NCI-H69 (cell line): ENCODE data around the gene C1orf185.
"Not testable (repeated sequence)": the region's sequence is repeated elsewhere in the genome, so short reads cannot be mapped to it uniquely, and the experiment has no call there.

ENCODE experiments used
- DNase-seq: peaks from one replicate; lab custom pipeline; 2025; lab: John Stamatoyannopoulos, UW

Gene C1orf185

DNA sequence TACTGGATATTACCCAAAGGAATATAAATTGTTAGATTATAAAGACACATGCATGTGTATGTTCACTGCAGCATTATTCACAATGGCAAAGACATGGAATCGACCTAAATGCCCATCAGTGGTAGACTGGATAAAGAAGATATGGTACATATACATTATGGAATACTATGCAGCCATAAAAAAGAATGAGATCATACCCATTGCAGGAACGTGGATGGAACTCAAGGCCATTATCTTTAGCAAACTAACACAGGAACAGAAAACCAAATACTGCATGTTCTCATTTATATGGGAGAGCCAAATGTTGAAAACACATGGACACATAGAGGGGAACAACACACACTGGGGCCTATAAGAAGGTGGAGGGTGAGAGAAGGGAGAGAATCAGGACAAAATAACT lies 35.7 kb downstream of the C1orf185 start:
- DNase-seq, result not testable (repeated sequence)

DNA sequence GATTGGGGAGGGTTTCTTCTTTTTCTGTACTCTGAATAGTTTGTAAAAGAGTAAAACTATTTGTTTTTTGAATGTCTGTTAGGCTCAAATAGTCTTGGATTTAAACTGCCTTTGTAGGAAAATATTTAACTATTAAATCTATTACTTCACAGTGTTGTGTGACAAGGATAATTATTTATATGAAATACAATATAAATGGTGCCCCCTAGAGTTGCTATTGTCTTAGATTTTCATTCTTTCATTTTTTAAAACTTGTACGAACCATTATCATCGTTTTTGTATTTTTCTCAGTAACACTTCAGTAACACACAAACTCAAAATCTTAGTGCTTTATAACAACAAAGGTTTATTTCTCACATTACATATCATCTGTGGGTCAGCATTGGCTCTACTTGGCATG lies 37.4 kb downstream of the C1orf185 start:
- DNase-seq, result no peak

DNA sequence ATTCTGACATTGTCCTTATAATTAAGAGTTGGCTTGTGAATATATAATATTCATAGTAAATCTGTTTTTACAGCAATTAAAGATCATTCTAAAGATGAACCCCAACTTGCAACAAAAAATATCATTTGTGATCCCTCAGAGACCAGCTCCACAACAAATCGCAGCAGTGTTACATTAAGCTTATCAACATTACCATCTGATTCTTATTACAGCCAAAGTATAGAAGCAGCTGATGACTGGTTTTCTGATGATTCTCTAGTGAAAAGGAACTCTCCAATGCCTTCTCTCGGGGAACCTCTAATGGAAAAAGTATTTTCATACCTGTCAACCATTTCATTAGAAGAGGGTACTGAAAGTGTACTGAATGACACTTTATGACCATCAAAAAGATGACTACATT lies 45.4 kb downstream of the C1orf185 start:
- DNase-seq, result no peak

DNA sequence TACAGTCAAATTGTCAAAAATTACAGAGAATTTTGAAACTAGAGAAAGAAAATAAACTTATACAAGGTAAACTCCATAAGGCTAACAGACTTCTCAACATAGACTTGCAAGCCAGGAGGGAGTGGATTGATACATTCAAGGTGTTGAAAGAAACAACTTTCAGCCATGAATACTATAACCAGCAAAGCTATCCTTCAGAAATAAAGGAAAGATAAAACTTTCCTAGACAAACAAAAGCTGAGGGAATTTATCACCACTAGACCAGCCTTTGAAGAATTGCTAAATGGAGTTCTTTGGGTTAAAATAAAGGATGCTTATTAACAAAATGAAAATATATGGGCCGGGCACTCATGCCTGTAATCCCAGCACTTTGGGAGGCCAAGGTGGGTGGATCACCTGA lies 52.7 kb downstream of the C1orf185 start:
- DNase-seq, result no peak

DNA sequence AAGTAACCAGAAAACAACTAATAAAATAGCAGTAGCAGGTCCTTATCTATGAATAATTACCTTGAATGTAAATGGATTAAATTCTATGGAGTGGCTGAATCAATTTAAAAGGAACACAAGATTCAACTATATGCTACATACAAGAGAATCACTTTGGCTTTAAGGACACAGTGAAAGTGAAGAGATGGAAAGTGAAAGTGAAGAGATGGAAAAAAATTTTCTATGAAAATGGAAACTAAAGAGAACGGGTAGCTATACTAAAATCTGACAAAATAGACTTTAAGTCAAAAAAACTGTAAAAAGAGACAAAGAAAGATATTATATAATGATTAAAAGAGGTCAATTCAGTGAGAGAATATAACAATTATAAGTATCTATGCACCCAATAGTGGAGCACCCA lies 54.7 kb downstream of the C1orf185 start:
- DNase-seq, result no peak

DNA sequence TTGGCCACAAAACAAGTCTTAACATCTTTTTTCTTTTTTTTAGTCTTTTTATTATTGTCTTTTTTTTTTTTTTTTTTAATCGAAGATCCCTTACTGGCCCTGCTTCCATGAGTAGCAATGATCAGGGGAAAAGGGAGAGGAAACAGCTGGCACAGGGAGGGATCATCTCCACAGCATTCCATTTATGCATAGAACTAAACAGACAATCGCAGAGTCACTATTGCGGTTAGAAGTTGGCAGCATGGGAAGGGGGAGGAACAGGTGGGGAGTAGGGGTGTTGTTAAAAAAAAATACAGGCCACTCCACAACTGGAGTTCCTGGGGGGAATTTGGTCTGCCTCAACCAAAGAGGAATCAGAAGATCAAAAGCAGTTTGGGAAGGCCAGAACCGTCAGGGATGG lies 55.4 kb downstream of the C1orf185 start:
- peak; percentile 9 for DNase-seq

DNA sequence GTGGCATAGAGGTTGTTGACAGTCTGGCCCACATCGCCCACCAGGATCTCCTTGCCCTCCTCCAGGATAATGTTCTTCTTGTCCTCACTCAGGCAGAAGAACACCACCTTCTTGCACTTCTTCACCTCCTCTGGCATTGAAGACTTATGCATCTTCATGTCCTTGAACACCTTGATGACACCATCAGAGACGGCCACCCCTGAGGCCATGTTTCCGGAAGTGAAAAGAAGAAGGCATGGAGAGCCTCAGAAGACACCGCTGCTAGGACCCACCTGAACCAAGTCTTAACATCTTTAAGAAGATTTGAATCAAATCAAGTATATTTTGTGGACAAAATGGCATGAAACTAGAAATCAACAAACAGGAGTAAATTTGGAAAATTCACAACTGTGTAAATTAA lies 56.2 kb downstream of the C1orf185 start:
- DNase-seq, result no peak

DNA sequence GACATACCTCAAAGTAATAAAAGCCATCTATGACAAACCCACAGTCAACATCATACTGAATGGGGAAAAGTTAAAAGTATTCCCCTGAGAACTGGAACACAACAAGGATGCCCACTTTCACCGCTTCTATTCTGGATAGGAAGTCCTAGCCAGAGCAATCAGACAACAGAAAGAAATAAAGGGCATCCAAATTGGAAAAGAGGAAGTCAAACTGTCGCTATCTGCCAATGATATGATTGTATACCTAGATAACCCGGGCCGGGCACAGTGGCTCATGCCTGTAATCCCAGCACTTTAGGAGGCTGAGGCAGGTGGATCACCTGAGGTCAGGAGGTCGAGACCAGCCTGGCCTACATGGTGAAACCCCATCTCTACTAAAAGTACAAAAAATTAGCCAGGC lies 60.5 kb downstream of the C1orf185 start:
- DNase-seq, result not testable (repeated sequence)

DNA sequence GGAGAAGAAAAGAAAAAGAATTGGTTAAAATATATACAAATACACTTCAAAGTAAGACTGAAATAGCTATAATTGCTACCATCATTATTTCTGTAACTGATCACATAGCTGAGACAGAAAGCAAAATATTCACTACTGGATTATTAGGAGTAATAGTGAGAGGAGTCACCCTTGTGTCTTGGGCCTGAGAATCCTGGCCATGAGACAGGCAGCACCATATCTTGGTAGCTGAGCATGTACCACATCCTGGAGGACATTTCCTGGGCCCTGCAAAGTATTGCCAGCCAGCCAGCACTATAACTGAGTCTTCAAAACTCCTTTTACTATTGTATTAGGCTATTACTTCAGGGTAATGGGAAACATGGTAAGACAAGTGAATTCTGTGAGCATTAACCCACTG lies 63.5 kb downstream of the C1orf185 start:
- no peak for DNase-seq

DNA sequence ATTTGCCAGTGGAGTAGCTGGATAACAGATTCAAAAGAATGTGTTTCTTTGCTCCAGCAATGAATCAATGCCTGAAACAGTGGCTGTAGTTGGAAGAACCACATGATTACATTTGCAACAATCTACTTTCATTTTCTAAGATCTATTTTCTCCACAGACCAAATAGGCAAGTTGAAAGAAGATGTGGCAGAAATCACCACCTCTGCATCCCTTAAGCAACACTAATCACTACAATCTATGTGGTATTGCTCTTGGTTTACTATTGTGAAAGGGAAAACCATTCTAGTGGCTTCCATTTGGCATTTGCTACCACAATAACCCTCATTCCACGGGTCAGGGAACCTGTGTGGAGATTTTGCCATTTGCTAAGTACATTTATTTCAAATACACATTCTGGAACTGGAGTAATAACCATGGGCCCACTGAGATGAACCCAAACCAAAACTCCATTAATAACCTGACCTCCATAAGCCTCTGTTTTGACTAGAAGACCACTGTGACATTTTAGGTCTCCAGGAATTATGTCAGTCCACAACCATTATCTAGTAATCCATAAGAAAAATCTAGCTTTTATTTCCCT lies 66.3 kb downstream of the C1orf185 start:
- DNase-seq, result no peak

DNA sequence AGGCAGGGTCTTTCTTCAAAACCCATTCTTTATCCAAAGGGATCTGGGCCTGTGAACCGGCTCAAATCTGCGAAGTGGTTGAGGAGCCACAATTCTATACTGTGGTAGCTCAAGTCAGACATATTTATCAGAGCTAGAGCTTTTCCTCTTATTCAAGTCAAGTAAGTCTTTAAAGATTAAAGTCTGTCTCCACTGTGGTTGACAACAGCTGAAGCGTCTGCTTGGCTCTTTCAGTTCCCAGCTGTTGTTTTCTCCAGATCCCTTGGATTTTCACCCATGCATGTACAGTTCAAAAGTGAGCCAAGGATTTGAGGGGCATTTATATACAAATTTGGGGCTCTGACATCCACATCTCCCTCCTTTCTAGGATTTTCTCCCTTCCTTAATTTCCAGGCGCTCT lies 66.9 kb downstream of the C1orf185 start:
- no peak for DNase-seq

DNA sequence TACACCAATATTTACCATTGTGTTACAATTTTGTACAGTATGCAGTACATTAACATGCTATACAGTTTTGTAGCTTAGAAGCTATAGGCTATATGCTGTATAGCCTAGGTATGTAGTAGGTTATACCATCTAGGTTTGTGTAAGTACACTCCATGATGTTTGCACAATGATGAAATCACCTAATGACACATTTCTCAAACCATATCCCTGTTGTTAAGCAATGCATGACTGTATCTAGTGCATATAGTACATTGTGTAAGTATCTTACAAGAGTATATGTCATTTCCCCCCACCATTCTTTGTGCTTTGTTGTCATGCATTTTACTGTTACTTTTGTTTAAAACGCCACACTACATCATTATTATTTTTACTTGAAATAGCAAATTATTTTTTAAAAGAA lies 68.3 kb downstream of the C1orf185 start:
- peak; percentile 49 for DNase-seq

DNA sequence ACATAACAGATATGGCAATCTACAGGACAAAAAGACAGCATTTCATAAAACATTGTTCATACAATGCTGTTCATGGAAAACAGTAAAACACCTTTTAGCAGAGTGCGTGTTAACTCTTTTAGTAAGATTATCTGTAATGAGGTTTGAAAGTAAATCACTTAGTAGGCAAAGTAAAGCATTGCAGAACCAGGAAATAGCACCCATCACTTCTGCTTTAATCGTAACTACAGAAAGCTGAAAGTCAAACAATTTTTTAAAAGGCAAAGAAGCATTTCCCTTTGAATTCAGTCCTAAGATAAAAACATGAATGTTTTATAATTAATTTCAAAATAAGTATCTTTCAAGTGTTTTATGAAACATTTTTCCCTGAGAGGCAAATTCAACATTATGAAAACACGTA lies 70.8 kb downstream of the C1orf185 start:
- no peak for DNase-seq

DNA sequence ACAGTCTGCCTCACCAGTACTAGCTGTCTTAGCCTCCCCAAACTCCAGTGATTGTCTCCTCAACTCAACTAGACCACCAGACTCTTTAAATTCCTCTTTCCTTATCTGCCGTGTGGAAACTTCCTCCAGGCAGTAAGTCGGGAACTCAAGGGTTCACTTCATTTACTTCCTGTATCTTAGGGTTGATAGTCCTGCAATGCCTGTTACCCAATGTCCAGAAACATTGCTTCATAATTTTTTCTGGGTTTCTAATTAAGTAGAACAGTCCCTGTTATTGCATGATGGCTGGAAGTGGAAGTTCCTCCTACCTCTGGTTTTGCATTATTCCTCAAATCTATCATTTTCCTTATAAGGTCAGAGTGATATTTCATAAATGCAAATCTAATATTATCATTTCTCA lies 73.2 kb downstream of the C1orf185 start:
- no peak for DNase-seq

DNA sequence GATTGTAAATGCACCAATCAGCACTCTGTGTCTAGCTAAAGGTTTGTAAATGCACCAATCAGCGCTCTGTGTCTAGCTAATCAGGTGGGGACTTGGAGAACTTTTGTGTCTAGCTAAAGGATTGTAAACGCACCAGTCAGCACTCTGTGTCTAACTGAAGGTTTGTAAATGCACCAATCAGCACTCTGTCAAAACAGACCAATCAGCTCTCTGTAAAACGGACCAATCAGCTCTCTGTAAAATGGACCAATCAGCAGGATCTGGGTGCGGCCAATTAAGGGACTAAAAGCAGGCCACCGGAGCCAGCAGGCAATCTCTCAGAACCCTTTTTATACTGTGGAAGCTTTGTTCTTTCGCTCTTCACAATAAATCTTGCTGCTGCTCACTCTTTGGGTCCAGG lies 76.0 kb downstream of the C1orf185 start:
- DNase-seq, result not testable (repeated sequence)

DNA sequence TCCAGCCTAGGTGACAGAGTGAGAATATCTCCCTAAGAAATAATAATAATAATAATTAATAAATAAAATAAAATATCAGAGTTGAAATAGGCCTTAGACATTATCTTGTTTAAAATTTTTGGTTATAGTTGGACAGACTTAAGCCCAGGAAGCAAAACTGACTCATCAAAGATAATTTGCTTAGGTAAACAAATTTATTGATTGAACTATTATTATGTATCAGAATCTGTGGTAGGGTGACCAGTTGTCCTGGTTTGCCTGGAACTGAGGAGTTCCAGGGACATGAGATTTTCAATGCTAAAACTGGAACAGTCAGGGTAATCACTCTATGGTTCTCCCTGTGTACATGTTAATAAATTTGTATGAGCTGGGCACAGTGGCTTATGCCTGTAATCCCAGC lies 86.2 kb downstream of the C1orf185 start:
- DNase-seq, result no peak

DNA sequence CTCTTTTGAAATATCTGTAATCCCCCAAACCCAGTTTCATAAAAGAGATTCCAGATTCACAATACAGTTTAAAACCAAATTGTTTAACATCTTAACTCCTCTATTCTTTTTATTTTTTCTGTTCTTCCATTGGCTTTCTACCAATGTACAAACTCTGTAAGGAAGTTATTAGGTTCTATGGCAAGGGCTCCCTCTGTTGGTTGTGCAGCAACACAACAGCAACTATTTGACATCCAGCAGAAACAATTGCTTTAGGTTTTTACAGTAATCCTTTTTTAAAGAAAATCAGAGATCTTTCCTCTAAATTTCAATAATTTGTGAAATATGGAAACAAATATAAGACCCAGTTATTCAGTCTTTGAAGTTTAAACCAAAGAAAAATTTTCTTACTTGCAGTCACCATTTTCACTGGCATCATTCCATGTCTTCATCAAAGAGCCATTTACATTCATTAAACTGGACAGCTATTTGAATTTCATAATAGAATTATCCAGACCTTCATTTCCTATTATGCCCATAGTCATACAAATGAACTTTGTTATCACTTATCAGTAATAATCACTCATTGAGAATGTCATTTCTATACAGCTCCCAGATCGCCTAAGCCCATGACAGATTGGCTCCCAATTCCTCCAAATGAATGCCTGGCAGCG lies 87.5 kb downstream of the C1orf185 start:
- DNase-seq, result peak; percentile 67

DNA sequence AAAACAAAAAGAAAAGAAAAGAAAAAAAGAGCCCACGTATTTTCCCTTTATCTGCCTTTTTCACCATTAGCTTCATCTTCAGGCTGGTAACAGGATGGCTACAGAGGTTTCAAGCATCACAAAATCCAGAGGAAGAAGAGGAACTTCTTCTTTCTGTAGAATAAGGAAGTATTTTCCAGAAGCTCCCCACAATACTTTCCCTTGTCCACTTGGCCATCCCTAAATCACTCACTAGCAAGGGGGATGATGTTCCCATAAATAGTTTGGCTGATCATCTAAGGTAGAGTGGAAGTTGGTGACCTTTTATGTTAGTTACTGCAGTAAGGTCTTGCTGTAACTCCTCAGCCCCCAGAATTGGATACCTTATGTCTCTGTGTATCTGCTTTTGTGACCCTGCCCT lies 88.9 kb downstream of the C1orf185 start:
- DNase-seq, result no peak

DNA sequence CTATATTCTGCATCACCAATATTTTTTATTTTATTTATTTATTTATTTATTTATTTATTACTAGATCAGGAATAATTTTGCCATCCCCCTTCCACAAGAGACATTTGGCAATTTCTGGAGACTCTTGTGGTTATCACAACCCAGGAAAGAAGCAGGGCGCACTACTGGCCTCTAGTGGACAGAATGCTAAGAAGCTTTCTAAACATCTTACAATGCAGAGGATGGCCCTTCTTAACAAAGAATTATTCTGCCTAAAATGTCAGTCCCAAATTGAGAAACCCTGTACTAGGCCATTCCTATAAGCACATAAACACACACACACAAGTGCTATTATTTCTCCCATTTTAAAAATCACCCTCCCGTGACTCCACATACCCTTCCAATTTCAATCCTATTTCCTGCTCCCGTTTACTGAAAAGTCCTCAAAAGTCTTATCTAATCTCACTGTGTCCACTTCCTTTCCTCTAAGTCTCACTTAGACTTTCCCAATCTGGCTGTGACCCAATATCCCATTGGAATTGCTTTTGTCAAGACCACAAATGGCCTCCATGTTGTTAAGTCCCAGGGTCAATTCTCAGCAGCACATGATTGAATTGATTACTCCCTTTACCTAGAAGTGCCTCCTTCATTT lies 90.3 kb downstream of the C1orf185 start:
- DNase-seq, result peak; percentile 70

DNA sequence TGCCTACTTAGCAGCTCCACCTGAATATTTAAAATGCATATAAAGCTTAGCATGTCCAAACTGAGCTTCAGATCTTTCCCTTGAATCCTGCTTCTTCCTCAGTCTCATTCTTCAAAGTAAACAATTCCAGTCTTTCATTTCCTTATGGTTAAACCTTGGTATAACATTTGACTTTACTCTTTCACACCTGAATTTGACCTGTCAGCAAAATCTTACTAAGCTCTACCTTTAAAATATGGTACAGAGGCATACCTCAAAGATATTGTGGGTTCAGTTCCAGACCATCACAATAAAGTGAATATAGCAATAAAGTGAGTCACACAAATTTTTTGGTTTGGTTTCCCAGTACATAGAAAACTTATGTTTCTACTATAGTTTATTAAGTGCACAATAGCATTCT lies 91.5 kb downstream of the C1orf185 start:
- no peak for DNase-seq
